HG02852 (cell line): ENCODE data around the gene CHMP3.
"Not testable (repeated sequence)": the region's sequence is repeated elsewhere in the genome, so short reads cannot be mapped to it uniquely, and the experiment has no call there.

Experiments used
- ATAC-seq: cut with Tn5 transposase; IDR thresholded peaks from one replicate; pipeline ENCODE4 v1.9.1; 2021; ENCODE audit warnings: mild to moderate bottlenecking, moderate library complexity; ENCODE audit not compliant: unreplicated experiment

Gene CHMP3

DNA sequence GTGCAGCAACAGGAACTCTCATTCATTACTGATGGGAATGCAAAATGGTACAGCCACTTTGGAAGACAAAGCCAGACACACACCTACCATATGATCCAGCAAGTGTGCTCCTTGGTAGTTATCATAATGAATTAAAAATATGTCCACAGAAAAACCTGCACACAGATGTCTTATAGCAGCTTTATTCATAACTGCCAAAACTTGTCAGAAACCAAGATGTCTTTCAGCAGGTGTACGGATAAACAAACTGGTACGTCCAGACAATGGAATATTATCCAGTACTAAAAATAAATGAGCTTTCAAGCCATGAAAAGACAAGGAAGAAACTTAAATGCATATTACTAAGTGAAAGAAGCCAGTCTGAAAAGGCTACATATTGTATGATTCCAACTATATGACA, 50.4 kb downstream of the CHMP3 start:
- ATAC-seq: no peak

- ATAC-seq: no peak
Observed at GRCh38 chr2:86512034-86512433, 51.2 kb downstream of the CHMP3 start.

- ATAC-seq: no peak
Observed at GRCh38 chr2:86510436-86510933, 52.8 kb downstream of the CHMP3 start.

DNA sequence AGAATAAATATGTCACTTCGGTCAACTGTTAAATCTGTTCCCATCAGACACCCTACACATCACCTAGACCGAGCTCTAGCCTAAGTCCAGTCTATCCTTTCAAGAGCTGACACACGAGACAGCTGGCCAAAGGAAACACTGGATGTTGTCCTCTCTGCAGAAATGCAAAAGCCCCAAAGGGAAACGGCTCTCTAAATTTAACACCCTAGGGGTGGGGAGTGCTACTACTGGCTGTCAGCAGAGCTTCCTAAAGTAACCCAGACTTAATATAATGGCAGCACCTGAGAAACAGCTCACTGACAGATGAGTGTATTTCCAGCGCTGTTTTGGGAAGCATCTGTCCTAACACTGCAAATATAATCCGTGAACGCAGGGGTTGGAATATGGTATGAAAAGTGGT, 55.6 kb downstream of the CHMP3 start:
- ATAC-seq: no peak

- ATAC-seq: no peak
Observed at GRCh38 chr2:86500325-86501083, 62.7 kb downstream of the CHMP3 start.

GRCh38 chr2:86499326-86499725, 63.9 kb downstream of the CHMP3 start:
- no peak for ATAC-seq

DNA sequence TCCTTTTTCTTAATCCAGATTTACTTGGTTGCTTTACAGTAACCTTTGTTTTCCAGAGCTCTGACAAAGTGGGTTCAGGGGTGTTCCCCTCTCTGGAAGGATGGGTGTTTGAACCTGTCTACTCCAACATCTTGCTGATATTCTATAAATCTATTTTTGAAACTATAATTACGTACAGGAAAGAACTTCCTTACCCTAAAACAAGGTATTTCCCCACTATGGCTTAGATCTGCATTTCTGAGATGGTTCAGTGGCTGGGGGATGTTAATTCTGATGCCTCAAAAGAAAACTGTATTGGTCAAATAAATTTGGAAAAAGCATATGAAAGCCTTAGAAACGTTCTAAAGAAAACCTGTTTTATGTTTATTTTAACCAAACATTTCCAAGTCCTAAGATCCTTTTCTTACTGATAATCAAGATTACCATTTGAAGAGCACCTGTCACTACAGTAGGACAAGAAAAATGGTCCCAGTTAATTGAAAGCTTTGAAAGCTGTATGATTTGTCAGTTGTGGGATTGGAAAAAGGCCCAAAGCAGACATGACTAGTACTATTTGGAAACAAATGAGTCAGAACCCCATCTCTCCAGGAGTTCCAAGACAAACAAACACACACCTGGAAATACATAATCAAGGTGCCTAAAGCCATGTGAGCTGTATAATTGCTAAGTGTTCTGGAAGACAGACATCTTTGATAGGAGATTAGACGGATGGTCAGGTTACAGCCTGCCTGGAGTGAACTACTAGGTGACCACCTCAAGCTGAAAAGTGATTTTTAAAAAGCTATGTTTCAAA, 64.6 kb downstream of the CHMP3 start:
- no peak for ATAC-seq

- not testable (repeated sequence) for ATAC-seq
Observed at GRCh38 chr2:86496391-86496790, 66.9 kb downstream of the CHMP3 start.

DNA sequence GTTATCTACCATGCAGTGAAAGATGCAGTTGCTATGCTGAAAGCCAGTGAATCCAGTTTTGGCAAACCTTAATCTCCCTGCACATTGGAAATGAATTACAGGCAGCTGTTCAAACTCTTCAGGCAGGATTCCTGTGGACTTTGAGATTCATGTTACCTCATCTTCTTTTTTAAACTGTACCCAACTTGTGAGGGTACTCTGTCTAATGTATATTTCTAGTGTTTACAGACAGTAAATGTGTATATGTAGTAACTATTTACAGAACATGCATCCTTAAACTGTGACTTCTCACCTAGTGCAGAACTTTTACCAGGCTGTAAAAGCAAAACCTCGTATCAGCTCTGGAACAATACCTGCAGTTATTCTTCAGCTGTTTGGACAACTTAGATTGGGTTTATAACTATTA, 71.2 kb downstream of the CHMP3 start:
- no peak for ATAC-seq

DNA sequence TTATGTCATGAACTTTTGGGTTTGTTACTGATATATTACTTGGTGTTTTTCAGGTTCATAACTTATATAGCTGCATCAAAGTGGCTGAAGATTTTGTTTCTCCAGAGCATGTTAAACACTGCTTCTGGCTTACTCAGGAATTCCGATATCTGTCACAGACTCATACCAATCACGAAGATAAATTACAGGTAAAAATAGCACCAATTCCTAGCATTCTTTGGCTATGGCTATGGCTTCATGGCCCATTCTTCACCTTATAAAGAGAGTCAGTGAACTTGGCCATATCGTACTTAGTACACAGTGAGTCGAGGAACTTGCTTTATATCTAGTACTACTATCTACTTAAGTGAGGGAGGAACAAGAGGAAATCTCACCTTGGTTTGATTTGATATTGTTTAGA, 72.2 kb downstream of the CHMP3 start:
- ATAC-seq: no peak

GRCh38 chr2:86490245-86490644, 73.0 kb downstream of the CHMP3 start:
- ATAC-seq: no peak

GRCh38 chr2:86489542-86489941, 73.7 kb downstream of the CHMP3 start:
- no peak for ATAC-seq

- no peak for ATAC-seq
Observed at GRCh38 chr2:86488561-86489250, 74.5 kb downstream of the CHMP3 start.

- no peak for ATAC-seq
Observed at GRCh38 chr2:86487062-86487461, 76.2 kb downstream of the CHMP3 start.

DNA sequence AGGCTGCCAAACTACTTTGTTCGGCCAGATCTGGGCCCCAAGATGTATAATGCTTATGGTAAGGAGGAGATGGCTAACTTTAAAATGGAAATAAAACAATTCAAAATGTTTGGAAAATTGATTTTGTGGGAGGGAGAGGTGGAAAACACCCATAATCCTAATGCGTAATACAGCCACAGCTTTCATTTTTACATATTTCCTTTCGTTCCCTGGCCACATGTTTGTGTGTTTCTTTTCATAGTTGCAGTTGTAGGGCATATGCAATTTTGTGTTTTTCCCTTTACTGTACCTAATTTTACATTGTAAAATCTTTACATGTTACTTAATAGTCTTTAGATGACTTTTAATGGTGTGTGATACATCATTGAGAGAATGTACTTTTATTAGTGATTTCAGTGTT, 77.4 kb downstream of the CHMP3 start:
- ATAC-seq: no peak

DNA sequence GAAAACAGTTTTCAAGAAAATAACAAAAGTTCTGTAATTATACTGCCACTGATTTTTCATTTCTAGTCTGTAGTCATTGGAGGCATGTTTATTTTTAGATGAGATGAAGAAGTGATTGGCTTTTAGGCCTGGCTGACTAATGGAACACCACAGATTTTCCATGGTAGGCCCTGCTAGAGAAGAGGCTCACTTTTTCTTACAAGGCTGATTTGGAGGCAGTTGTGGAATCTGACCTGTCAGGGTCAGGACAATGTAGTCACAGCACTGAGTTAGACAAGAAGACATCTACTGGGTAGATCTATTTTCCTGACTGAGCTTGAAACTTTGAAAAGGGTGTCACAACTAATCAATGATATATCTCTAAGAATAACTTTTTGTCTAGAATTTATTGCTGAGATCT, 78.1 kb downstream of the CHMP3 start:
- no peak for ATAC-seq

GRCh38 chr2:86484385-86484784, 78.9 kb downstream of the CHMP3 start:
- no peak for ATAC-seq

GRCh38 chr2:86482034-86482433, 81.2 kb downstream of the CHMP3 start:
- ATAC-seq: no peak

- ATAC-seq: no peak
Observed at GRCh38 chr2:86480105-86480504, 83.1 kb downstream of the CHMP3 start.

DNA sequence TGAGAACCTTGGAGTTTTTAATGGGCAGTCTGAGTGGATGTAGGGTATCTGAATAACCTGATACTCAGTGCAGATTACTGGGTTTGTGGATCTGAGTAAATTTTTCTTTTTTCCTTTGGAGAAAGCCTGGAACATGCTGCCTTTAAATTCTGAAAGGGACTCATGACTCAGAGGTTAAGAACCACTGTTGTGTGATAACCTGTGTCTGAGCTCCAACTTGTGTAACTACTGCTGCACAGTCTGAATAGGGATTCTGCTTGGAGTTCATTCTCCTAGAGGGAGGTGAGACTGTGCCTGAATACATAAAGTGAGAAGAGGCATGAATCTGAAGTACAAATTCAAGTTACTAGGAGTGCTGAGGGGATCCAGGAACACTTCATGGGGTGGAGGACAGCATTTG, 85.9 kb downstream of the CHMP3 start:
- no peak for ATAC-seq

DNA sequence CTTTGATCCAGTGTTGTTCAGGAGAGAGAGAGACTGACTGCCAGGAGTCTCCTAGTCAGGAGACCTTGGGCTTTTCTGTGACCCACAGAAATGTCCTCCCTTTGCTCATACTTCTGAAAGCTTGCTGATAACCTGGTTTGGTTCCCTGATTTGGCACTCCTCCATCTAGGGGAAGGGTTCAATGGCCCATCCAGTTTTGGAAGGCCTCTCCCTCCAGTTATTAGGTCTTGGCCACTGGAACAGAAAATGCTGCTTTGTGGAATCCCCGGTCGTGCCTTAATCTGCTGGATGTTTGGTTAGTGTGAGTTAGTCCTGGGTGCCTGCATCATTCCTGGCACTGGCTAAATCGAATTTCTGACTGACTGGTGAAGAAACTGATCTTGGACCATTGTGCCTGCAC, 86.3 kb downstream of the CHMP3 start:
- ATAC-seq: no peak

- no peak for ATAC-seq
Observed at GRCh38 chr2:86476092-86476491, 87.2 kb downstream of the CHMP3 start.
